ENCODE results near the gene VASN. TPM values are rescaled to one million over a fixed set of nuclear protein-coding genes. Genes with fewer than 3 reads are reported as not detected.

Gene VASN
- total RNA-seq, 1 donor from 2014 or later = 62.7 TPM

GRCh38 chr16:4401510-4401909 is 29.9 kb downstream of the VASN start:
- Mint-ChIP-seq H3K4me1 (ENCODE audit: unreplicated experiment) (peaks cover 4% of the 10 kb centered on the region), H3K27me3 (ENCODE audit: unreplicated experiment) (no peaks in the 10 kb centered on the region), H3K36me3 (ENCODE audit: unreplicated experiment) (peaks cover 21% of the 10 kb centered on the region), H3K27ac (ENCODE audit: unreplicated experiment) (no peak overlapping the region), H3K4me3 (ENCODE audit: unreplicated experiment) (no peak overlapping the region), H3K9me3 (ENCODE audit: unreplicated experiment) (no peaks in the 10 kb centered on the region)
- TF ChIP-seq CTCF (IDR thresholded peaks at IDR 0.05) = no peak
- DNase-seq (ENCODE audit: extremely low spot score, unreplicated experiment) = no peak

GRCh38 chr16:4402439-4403132 is 30.9 kb downstream of the VASN start:
- Mint-ChIP-seq H3K4me3 (ENCODE audit: unreplicated experiment) (no peak overlapping the region), H3K4me1 (ENCODE audit: unreplicated experiment) (peaks cover 4% of the 10 kb centered on the region), H3K36me3 (ENCODE audit: unreplicated experiment) (peaks cover 21% of the 10 kb centered on the region), H3K27ac (ENCODE audit: unreplicated experiment) (no peak overlapping the region), H3K9me3 (ENCODE audit: unreplicated experiment) (no peaks in the 10 kb centered on the region), H3K27me3 (ENCODE audit: unreplicated experiment) (no peaks in the 10 kb centered on the region)
- peak; percentile 95 for DNase-seq (ENCODE audit: extremely low spot score, unreplicated experiment)
- peak; percentile 93 for TF ChIP-seq CTCF (IDR thresholded peaks at IDR 0.05)

DNA sequence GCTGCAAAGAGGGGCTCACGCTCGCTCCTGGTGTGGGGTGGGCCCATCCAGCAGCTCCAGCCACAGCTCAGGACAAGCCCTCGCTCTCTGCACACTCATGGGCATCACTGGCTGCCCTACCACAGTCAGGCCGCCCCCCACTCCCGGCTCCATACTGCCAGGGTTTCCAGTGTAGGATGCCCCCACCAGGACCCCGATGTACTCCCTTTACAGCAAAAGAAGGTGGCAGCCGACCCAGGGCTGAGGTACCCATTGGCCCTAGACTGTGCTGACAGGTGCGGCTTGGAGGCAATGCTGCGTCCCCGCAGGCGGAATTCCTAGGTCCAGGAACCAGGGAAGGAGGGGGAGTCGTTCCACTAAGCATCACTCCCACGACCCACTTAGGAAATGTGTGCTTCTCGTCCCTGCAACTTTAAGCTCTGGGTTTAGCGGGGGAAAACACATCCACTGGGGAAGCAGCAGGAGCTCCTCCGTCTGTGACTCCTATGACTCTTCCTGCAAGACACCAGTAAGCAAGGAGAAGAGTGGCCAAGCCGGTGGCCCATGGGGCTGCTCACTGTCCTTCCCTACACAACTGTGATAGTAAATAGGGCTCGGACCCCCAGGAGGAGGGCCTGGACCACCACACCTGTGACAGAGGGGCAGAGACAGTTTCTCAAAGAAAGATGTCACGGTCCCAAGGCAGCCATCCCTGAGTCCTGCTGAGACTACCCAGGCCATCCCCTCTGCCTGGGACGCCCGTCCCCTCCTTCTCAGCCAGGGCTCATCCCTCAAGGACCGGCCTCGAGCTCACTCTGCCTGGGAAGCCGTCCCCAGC is 31.7 kb downstream of the VASN start:
- H3K4me3 Mint-ChIP-seq (ENCODE audit: unreplicated experiment) = no peak overlapping the region
- DNase-seq (ENCODE audit: extremely low spot score, unreplicated experiment) = no peak
- no peaks in the 10 kb centered on the region for H3K9me3 Mint-ChIP-seq (ENCODE audit: unreplicated experiment)
- H3K27ac Mint-ChIP-seq (ENCODE audit: unreplicated experiment) = no peak overlapping the region
- peaks cover 4% of the 10 kb centered on the region for H3K4me1 Mint-ChIP-seq (ENCODE audit: unreplicated experiment)
- peaks cover 21% of the 10 kb centered on the region for H3K36me3 Mint-ChIP-seq (ENCODE audit: unreplicated experiment)
- no peak for TF ChIP-seq CTCF (IDR thresholded peaks at IDR 0.05)
- no peaks in the 10 kb centered on the region for H3K27me3 Mint-ChIP-seq (ENCODE audit: unreplicated experiment)

DNA sequence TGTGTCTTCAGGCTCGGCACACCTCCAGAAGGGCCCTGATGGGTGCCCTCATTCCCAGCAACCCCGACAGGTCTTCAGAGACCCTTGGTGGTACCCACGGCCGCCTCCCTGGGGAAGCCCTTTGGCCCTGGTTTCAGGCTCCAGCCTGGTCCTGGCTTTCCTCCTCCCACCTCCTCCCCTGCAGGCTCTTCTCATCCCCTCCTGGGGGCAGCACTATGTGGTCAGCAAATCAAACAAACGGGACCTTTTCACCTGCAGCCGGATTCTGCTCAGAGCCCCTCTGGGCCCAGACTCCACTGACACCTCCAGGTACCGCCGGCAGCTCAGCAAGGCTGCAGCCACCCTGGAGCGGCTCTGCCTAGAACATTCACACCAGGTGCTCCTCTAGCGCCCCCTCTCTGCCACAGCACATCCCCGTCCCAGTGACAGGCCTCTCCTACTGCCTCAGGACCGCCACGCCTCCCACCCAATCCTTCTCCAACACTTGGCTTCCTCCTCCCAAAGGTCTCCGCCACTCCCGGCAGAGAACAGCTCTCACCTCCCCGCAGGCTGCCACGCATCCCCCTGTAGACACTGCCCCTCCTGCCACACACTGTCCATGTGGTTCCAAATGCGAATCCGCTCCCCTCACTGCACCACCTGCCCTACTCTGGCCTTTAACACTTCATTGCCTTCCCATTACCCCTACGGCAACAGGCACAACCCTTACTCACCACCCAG is 32.8 kb downstream of the VASN start:
- Mint-ChIP-seq H3K27ac (ENCODE audit: unreplicated experiment) (no peak overlapping the region), H3K4me3 (ENCODE audit: unreplicated experiment) (no peak overlapping the region)

More for the DNA sequence above, 32.8 kb downstream of the VASN start:
- no peaks in the 10 kb centered on the region for H3K9me3 Mint-ChIP-seq (ENCODE audit: unreplicated experiment)
- H3K36me3 Mint-ChIP-seq (ENCODE audit: unreplicated experiment) = peaks cover 19% of the 10 kb centered on the region
- peaks cover 4% of the 10 kb centered on the region for H3K4me1 Mint-ChIP-seq (ENCODE audit: unreplicated experiment)
- peak; percentile 85 for DNase-seq (ENCODE audit: extremely low spot score, unreplicated experiment)
- H3K27me3 Mint-ChIP-seq (ENCODE audit: unreplicated experiment) = no peaks in the 10 kb centered on the region
- TF ChIP-seq CTCF (IDR thresholded peaks at IDR 0.05) = peak; percentile 78

All from osteocyte (in vitro differentiated cells).